ENCODE results near the gene KCNQ1OT1.

The KCNQ1OT1 gene

DNA sequence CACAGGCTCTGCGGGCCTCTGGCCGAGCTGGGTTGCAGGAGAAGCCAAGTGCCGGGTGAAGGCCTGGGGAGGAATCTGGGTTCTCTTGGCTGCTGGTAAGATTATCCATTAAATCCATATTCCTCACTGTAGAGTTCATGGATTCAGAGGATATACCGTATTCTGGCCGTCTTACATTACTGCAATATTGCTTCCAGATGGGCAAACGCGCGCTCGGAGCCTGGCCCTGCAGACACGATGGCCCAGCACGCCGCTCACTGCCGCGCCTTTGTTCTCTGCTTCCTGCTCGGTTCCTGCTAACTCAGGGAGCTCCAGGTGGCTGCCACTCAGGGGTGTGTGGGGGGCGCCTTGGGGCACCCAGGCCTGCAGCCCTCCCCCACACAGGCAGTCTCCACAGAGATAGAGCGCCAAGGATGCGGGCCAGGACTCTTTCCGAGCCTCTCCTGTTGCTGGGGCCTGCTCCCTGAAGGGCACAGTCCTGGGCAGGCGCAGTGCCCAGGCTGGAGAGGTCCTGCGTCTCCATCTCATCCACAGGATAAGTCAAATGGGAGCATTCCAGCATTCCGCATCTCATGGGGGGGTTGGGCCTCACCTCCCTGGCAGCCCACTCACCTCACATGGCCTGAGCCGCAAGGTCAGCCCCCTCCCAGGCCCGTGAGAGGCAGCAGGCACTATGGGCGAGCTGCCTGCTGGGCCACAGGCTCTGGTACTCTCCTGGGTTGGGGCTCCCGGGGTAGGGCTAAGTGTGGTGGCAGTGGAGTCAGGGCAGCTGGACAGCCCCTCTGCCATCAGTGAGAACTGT, 14.1 kb upstream of the KCNQ1OT1 start:
- TF ChIP-seq, protein P1, sequence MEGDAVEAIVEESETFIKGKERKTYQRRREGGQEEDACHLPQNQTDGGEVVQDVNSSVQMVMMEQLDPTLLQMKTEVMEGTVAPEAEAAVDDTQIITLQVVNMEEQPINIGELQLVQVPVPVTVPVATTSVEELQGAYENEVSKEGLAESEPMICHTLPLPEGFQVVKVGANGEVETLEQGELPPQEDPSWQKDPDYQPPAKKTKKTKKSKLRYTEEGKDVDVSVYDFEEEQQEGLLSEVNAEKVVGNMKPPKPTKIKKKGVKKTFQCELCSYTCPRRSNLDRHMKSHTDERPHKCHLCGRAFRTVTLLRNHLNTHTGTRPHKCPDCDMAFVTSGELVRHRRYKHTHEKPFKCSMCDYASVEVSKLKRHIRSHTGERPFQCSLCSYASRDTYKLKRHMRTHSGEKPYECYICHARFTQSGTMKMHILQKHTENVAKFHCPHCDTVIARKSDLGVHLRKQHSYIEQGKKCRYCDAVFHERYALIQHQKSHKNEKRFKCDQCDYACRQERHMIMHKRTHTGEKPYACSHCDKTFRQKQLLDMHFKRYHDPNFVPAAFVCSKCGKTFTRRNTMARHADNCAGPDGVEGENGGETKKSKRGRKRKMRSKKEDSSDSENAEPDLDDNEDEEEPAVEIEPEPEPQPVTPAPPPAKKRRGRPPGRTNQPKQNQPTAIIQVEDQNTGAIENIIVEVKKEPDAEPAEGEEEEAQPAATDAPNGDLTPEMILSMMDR (IDR thresholded peaks at IDR 0.05; ENCODE audit: control insufficient read depth, extremely low read depth, insufficient read depth), result no peak
- H3K4me3 ChIP-seq (ENCODE audit: low read depth, low read length), result no peak overlapping the region
- no peak for DNase-seq (ENCODE audit: low read depth)

DNA sequence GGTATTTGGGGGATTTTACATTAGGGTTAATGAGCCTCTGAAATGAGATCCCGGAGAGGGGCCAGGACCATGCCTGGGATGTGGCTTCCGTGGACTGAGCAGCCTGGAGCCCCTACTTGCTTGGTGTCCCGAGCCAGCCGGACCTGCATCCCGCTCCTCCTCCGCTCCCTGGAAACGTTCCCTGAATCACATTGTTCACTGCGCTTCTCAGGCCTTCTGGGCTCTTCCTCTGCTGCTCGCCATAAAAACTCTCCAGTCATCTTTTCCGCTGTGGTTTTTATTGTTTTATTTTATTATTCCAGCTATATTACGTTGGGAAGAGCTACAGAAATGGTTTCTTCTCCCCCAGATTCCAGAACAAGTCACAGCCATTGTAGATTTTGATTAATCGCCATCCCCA, 13.3 kb upstream of the KCNQ1OT1 start:
- TF ChIP-seq, protein P1 (IDR thresholded peaks at IDR 0.05; ENCODE audit: control insufficient read depth, extremely low read depth, insufficient read depth), result no peak
- H3K4me3 ChIP-seq (ENCODE audit: low read depth, low read length), result no peak overlapping the region
- no peak for DNase-seq (ENCODE audit: low read depth)

DNA sequence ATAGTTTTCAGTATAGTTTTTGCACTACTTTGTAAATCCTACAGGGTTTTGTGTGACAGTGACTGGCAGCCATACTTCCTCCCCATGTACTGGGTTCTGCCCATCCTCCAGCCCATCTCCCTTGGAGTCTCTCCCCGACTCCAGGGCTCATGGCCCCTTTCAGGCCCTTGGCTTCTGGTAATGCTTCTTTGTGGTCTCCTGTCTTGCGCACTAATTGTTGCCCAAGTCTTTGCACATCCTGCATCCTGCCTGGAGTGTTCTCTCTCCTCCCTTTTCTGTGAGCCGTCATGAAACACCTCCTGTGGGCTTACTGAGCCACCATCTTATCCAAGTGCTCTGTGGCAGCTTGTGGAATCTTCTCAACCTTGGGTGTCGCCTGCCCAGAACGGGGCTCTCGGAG, 11.4 kb upstream of the KCNQ1OT1 start:
- DNase-seq (ENCODE audit: low read depth), result no peak
- TF ChIP-seq, protein P1 (IDR thresholded peaks at IDR 0.05; ENCODE audit: control insufficient read depth, extremely low read depth, insufficient read depth), result no peak

DNA sequence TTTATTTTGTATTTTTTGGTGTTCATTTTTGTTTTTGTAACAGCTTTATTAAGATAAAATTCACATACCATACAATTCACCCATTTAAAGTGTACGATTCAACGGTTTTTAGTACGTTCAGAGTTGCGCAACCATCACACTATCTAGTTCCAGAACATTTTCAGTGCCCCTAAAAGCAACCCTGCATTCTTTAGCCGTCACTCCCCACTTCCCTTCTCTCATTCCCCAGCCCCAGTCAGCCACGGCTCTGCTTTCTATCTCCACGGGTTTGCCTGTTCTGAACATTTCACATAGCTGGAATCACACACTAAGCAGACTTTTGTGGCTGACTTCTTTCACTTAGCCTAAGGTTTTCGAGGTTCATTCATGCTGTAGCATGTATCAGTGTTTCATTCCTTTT, 9.6 kb upstream of the KCNQ1OT1 start:
- TF ChIP-seq, protein P1 (IDR thresholded peaks at IDR 0.05; ENCODE audit: control insufficient read depth, extremely low read depth, insufficient read depth), result no peak
- no peak for DNase-seq (ENCODE audit: low read depth)
- no peak overlapping the region for H3K4me3 ChIP-seq (ENCODE audit: low read depth, low read length)

More for the DNA sequence above, 11.4 kb upstream of the KCNQ1OT1 start:
- H3K4me3 ChIP-seq (ENCODE audit: low read depth, low read length), result no peak overlapping the region

DNA sequence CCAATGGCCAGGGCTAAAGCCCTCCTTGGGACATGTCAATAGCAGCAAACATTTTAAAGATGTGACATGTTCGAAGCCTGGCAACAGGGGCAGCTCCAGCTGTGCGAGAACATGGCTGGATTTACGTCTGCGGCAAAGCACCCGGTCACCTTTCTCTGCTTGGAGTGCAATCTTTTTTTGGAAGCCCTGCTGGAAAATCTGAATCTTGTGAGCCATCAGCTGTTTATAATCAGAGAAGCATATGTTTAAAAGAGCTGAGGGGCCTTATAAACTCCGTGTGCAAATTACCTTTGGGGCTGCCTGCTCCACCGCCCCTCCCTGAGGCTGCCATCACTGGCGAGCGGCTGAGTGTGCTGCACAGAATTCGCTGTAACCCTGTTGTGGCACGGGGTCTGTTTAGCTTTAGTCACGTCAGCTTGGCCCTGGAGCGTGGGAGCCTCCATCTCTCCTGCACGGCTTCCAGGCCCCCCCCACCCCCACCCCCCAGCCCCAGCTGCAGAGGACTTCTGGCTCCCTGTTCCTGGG, 9.0 kb upstream of the KCNQ1OT1 start:
- DNase-seq (ENCODE audit: low read depth), result no peak
- TF ChIP-seq, protein P1 (IDR thresholded peaks at IDR 0.05; ENCODE audit: control insufficient read depth, extremely low read depth, insufficient read depth), result no peak
- no peak overlapping the region for H3K4me3 ChIP-seq (ENCODE audit: low read depth, low read length)

DNA sequence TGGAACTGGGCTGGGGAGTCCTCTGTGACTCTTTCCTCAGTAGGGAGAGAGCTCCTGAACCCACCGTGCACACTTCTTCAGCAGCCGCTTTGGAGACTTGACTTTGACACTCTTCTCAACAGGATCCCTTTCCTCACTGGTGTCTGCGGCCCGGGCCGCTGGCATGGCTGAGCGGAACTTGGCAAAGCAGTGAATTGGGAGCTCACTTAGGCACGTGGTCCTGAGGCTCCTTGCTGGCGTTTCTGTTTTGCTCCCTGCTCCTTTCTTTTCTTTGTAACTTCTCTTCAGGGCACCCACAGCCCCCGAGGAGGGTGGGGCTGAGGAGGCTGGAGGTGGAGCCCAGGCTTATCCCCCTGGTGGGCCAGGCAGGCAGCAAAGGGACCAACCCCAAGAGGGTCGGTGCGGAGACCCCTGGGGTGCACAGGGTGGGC, 8.4 kb upstream of the KCNQ1OT1 start:
- TF ChIP-seq, protein P1 (IDR thresholded peaks at IDR 0.05; ENCODE audit: control insufficient read depth, extremely low read depth, insufficient read depth), result no peak
- DNase-seq (ENCODE audit: low read depth), result no peak
- H3K4me3 ChIP-seq (ENCODE audit: low read depth, low read length), result no peak overlapping the region

All from LNCaP clone FGC (cell line).